Suppressor macrophage treated with lipopolysaccharide for 1 hour (primary cell): ENCODE results near the gene MYH11.
"Not testable (repeated sequence)": the region's sequence is repeated elsewhere in the genome, so short reads cannot be mapped to it uniquely, and the experiment has no call there.

Source experiments
- DNase-seq, 3 donors: peaks; one replicate each; pipeline ENCODE4 v3.0.0-alpha.2; 2020 to 2022

The MYH11 gene

DNA sequence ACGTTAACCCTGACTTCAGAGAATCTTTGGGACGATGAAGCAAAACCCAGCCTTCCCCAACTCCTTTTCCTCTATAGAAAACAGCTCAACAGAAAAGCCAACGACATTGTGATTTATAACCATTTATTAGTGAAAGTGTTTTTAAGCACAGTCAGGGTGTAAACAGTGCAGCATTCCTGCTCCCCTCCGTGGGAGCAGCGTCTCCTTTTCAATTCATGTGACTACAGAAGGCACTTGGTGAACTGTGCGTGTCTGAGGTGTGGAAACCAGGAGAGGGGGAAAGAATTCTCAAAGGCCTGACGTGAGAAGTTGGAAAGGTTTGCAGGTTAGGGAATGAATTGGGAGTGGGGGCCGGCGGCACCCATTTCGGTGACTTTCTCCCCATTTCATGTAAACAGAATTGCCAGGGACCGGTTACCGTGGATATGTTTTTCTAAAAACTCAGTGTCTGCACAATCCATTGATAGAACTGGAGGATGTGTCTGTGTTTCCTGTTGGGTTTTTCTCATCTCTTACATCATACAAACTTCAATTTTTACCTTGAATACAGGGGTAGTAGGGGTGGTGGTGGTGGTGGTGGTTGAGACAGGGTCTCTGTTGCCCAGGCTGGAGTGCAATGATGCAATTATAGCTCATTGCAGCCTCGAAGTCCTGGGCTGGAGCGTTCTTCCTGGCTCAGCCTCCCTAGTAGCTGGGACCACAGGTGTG lies 153.6 kb downstream of the MYH11 start:
- no peak for DNase-seq

DNA sequence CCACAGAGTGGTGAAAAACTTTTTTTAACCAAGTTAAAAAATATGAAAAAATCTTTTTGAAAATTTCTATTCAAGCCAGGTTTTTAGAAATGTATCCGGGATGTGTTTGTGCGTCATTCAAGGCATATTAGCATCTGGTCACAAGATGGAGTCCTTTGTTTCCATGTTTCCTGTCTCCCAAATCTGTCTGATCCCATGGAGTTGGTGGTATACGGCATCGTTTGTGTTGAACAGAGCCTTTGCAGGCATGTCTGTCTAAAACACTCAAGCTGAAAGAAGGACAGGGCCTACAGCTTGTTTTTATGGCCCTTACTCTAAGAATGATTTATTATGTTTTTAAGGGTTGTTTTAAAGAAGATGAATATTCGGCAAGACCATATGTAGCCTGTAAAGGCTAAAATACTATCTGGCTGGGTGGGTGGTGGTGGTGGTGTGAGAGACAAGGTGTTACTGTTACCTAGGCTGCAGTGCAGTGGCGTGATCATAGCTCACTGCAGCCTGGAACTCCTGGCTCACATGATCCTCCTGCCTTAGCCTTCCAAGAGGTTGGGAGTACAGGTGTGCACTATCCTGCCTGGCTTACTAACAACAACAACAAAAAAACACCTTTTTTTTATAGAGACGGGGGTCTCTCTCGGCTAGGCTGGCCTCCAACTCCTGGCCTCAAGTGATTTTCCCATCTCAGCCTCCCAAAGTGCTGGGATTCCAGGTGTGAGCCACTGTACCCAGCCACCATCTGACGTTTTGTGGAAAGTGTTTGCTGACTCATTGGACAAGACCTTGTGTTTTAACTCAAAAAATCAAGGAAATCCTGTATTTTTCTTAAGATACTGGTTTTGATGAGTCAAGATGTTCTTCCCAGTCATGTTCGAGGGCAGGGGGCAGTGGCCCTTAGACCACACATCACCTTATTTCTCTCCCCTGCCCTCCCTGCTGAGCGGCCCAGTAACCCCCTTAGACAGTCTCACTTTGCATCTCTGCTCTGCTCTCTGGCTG lies 154.6 kb downstream of the MYH11 start:
- DNase-seq, result no peak

DNA sequence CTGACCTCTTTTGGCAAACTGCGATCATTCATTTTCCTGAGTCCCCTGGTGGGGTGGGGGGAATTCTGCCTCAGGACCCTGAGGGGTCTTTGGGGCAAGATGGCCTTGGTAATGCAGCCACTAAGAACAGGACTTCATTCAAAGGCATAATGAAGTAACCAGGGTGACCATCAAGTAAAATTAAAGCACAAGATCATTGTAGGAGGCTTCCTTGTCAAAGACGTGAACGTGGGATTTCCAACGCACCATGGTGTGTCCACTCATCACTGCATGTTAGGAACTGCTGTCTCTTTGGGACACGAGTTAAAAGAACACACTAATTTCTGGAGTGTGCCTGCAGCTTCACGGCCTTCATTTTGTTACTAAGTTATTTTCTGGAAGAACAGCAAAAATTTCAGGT lies 155.5 kb downstream of the MYH11 start:
- no peak for DNase-seq

DNA sequence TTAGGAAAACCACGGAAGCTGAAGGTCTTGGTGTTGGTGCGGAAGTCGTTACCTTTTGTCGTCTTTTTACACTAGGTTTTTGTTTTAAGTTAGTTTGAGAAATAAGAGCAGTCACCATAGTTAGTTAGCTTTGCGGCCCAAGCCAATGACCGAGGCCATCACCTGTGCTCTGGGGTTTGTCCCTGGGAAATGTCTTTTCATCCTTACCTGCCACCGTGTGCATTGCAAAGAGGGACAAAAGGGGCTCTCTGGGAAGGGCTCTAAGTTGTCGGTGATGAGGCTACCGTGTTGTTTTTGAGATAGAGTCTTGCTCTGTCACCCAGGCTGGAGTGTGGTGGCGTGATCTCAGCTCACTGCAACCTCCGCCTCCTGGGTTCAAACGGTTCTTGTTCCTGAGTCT lies 157.0 kb downstream of the MYH11 start:
- no peak for DNase-seq

DNA sequence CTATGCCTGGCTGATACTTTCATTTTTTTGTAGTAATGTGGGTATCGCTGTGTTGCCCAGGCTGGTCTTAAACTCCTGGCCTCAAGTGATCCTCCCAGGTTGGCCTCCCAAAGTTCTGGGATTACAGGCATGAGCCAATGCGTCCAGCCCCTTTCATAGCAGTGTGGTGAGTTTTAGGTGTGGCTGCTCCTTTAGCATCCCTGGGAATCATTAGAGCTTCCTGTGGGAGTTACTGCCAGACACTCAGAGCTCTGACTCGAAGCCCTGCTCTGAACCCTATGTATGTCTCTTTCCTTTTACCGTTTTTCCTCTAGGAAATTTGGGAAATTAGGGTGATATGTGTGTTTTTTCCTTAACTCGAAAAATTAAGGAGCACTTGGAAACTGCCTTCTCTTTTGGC lies 162.3 kb downstream of the MYH11 start:
- DNase-seq, result no peak

DNA sequence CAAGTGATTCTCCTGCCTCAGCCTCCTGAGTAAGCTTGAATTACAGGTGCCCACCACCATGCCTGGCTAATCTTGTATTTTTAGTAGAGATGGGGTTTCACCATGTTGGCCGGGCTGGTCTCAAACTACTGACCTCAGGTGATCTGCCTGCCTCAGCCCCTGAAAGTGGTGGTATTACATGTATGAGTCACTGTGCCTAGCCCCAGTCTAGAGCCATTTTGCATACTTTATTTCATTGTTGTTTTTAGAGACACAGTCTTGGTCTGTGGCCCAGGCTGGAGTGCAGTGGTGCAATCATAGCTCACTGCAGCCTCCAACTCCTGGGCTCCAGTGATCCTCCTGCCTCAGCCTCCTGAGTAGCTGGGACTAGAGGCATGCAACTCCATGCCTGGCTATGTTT lies 164.3 kb downstream of the MYH11 start:
- not testable (repeated sequence) for DNase-seq

DNA sequence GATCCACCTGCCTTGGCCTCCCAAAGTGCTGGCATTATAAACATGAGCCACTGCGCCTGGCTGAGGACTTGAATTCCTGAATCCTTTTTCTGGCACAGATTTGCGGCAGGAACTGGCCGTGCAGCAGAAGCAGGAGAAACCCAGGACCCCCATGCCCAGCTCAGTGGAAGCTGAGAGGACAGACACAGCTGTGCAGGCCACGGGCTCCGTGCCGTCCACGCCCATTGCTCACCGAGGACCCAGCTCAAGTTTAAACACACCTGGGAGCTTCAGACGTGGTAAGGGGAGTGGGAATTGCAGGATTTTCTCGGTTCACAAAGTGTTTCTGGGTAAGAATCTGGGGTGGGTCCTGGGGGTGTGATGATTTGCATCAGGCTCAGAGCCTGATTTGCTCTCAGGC lies 165.8 kb downstream of the MYH11 start:
- no peak for DNase-seq

DNA sequence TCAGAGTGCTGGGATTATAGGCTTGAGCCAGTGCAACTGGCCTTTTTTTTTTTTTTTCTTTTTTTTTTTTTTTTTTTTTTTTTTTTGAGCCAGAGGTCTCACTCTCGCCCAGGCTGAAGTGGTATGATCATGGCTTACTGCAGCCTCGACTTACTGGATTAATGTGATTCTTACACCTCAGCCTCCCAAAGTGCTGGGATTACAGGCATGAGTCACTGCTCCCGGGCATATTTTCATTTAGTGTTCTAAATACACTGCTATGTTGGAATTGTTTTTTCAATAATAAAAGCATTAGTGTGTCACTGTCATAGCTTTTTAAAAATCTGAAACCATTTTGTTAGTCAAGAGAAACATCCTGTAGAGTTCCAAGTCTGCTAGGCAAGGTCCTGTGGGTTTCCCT lies 166.5 kb downstream of the MYH11 start:
- DNase-seq, result no peak

DNA sequence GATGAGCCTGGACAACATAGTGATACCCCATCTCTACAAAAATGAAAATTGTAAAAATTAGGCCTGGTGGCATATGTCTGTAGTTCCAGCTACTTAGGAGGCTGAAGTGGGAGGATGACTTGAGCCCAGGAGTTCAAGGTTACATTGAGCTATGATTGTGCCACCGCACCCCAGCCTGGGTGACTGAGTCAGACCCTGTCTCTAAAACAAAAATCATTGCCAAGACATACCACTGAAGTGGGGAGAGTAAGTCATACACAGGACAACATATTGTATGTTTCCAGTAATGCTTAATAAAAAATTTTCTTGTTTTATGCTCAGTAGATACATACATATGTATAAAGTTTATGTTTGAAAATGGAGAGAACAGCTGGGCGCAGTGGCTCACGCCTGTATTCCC lies 167.5 kb downstream of the MYH11 start:
- no peak for DNase-seq

DNA sequence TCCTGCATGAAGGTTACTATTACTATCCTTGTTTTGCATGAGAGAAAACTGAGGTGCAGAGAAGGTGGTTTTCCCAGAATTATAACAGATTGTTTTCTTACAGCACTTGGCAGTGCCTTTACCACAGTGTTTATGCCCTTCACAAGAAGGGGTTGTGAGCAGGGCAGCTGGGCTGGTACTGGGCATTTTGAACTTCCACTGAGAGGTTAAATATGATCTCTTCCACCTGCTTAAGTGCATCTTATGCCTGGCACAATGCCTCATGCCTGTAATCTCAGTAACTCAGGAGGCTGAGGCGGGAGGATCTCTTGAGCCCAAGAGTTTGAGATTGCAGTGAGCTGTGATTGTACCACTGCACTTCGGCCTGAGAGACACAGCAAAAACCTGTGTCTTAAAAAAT lies 170.5 kb downstream of the MYH11 start:
- DNase-seq, result no peak

DNA sequence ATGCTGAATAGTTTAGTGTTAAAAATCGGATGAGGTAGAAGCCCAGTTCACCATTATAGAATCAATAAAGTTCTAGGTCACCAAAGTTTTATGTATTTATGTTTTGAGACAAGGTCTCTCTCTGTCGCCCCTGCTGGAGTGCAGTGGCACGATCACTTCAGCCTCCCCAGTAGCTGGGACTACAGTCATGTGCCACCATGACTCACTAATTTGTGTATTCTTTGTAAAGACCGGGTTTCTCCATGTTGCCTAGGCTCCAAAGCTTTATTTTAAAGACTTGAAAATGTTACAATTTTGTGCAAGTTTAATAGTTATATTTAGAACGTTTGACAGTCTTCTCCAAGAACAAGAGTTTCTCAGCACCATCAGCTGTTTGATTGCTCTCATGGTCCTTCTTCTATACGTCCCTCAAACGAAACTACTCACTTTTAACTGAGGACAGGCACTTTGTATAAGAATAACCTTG lies 174.7 kb downstream of the MYH11 start:
- peak; percentile 85 to 91 (median 90) for DNase-seq

DNA sequence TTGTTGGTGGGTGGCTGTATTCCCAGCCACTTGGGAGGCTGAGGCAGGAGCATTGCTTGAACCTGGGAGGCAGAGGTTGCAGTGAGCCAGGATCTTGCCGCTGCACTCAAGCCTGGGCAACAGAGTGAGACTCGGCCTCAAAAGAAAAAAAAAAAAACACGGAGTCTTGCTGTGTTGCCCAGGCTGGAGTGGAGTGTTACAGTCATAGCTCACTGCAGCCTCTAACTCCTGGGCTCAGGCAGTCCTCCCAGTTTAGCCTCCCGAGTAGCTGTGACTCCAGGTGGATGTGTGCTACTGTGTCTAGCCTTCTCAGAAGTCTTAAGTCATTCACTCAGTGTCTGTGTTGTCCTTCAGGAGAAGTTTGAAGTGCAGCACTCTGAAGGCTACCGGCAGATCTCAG lies 179.4 kb downstream of the MYH11 start:
- DNase-seq, result no peak

DNA sequence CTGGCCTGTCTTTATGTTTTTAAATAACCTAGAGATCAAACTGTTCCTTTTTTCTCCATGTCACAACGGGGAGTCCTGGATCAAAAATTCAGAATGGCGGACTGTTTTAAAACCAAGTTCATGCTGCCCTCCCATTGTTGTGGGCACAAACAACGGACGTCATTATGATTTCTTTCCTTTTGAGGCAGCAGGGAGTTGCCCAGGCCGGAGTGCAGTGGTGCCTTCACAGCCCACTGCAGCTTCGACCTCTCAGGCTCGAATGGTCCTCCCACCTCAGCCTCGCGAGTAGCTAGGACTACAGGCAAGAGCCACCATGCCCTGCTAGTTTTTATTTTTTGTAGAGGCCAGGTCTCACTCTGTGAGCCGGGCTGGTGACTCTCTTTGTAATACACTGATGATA lies 180.3 kb downstream of the MYH11 start:
- no peak for DNase-seq

DNA sequence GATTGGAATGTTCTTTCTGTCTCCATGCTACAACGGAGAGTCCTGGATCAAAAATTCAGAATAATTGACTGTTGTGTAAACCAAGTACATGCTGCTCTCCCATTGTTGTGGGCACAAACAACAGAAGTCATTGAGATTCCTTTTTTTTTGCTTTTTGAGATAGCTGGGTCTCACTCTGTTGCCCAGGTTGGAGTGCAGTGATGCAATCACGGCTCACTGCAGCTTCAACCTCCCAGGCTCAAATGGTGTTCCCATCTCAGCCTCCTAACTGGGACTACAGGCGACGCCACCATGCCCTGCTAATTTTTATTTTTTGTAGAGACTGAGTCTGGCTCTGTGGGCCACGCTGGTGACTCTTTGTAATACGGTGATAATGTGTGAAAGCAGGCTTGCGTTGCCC lies 182.3 kb downstream of the MYH11 start:
- no peak for DNase-seq

DNA sequence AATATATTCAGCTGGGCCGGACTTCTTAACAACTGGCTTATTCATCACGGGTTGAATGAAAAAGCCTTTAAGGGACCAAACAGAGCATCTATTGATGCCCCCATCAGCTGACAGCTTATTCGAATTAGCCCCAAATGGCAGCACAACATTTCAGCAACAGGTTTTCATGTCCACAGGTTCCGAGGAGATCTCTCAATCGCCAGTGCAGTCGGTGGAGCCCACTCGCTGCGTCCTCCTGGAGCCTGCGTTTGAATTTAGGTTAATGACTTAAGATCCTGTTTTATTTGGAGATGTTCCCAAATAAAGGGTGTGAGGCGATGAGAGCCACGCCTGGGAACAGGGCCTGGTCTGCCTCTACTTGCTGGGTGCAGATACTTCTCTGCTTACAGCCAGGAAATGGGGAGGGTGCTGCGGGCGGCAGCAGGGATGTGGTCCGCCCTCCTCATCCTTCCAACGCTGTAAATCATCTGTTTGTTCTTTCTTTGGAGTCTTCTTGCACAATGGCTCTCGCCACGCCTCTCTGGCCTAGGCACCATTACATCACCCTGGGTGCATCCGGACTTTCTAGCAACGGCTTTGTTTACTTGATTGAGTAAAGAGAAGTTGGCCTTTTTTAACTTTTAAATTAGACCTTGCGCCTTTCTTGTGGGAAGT lies 184.2 kb downstream of the MYH11 start:
- DNase-seq, result peak; percentile 91 to 95 (median 94)

DNA sequence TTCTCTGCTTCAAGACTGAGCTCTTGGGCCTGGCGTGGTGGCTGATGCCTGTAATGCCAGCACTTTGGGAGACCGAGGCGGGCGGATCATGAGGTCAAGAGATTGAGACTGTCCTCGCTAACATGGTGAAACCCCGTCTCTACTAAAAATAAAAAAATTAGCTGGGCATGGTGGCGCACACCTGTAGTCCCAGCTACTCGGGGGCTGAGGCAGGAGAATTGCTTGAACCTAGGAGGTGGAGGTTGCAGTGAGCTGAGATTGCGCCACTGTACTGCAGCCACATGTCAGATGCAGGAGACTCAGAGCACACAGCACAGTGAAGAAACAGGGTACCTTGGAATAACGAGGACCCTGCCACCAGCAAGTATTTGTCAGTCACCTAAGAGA lies 184.7 kb downstream of the MYH11 start:
- DNase-seq, result not testable (repeated sequence)

DNA sequence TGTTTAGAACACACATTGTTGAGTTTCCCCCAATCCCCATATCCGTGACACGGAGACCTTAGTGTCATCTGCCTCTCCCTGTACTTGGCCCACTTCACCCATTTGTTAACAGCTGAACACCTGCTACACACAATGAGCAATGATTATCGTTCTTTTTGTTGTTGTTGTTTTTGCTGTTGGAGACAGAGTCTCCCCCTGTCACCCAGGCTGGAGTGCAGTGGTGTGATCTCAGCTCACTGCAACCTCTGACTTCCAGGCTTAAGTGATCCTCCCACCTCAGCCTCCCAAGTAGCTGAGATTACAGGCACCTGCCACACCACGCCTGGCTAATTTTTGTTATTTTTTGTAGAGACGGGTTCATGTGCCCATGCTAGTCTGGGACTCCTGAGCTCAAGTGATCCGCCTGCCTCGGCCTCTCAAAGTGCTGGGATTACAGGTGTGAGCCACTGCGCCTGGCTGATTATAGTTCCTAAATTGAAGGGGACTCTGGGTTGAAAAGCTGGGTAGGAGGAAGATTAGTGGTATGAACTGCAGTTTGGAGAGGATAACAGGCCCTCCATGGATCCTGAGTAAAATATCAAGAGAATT lies 185.2 kb downstream of the MYH11 start:
- DNase-seq, result no peak

DNA sequence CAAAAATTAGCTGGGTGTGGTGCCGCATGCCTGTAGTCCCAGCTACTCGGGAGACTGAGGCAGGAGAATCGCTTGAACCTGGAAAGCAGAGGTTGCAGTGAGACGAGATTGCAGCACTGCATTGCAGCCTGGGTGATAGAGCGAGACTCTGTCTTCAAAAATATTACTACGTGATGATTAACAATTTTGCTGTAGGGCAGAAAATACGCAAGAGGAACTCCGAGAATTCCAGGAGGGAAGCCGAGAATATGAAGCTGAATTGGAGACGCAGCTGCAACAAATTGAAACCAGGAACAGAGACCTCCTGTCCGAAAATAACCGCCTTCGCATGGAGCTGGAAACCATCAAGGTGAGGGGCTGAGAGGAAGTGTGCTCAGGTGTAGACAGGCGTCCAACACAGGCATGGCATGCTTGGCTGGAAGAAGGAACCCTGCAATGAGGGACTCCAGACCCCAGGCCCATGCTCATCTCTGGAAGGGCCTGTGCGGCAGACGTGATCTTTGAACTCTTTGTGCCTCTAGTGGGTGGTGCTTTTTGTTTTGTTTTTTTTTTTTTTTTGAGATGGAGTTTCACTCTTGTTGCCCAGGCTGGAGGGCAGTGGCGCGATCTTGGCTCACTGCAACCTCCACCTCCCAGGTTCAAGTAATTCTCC lies 189.6 kb downstream of the MYH11 start:
- DNase-seq, result no peak

DNA sequence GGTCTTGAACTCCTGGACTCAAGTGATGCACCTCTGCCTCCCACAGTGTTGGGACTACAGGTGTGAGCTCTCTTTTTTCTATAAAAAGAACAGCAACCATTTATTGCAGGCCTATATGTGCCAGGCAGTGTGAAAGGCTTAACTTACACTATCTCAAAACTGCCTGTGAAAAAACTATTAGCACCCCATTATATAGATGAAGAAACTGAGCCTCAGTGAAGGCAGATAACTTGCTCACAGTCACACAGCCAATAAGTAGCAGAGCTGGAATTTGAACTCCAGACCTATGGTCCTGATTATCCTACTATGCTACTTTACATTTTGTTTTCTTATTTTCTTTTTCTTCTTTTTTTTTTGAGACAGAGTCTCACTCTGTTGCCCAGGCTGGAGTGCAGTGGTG lies 191.7 kb downstream of the MYH11 start:
- DNase-seq, result no peak

DNA sequence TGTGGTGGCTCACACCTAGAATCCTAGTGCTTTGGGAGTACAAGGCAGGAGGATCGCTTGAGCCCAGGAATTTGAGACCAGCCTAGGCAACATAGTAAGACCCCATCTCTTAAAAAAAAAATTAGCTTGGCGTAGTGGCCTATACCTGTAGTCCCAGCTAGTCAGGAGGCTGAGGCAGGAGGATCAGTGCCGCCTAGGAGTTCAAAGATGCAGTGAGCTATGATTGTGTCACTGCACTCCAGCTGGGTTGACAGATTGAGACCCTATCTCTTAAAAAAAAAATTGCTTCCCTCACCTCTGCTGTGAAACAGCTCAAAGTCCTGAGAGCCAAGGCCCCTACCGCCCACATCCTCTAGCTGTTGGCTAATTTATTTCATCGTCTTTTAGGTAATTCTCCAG lies 196.6 kb downstream of the MYH11 start:
- no peak for DNase-seq

DNA sequence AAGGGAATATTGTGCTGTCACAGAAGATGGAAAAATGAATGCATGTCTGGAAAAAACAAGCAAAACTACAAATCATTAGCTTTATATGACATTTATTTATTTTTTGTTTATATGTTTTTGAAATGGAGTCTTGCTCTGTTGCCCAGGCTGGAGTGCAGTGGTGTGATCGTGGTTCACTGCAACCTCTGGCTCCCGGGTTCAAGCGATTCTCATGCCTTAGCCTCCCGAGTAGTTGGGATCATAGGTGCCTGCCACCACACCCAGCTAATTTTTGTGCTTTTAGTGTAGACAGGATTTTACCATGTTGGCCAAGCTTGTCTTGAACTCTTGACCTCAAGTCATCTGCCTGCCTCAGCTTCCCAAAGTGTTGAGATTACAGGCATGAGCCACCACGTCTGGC lies 198.3 kb downstream of the MYH11 start:
- DNase-seq, result no peak

DNA sequence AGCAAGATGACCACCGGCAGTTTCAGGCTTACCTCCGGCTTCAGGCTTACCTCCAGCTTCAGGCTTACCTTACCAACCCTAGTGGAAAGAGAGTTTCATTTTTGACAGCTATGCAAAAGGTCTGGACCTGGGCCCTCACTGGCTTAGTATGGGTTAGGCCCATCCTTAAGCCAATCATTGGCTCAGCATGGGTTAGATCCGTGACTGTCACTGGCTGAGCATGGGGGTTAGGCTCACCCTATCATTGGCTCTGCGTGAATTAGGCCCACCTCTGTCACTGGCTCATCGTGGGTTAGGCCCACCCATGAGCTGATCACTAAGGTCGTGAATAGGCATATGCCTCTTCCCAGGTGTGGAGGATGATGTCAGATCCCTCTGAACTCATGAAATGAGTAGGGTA lies 198.7 kb downstream of the MYH11 start:
- no peak for DNase-seq

DNA sequence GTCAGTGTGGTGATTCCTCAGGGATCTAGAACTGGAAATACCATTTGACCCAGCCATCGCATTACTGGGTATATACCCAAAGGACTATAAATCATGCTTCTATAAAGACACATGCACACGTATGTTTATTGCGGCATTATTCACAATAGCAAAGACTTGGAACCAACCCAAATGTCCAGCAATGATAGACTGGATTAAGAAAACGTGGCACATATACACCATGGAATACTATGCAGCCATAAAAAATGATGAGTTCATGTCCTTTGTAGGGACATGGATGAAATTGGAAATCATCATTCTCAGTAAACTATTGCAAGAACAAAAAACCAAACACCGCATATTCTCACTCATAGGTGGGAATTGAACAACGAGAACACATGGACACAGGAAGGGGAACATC lies 201.3 kb downstream of the MYH11 start:
- DNase-seq, result not testable (repeated sequence)
